Mucosa of descending colon (tissue), 3 donors: ENCODE results near the gene EWSR1. TPM values are rescaled to one million over a fixed set of nuclear protein-coding genes. Genes with fewer than 3 reads are reported as not detected.

Source experiments
- ATAC-seq: fragments of 200-7000 bp; cut with Tn5 transposase; one replicate; pipeline ENCODE4 v1.9.1; 2020; ENCODE audit warnings: mild to moderate bottlenecking, moderate library complexity
- DNase-seq, 3 donors: peaks; one replicate each; pipeline ENCODE4 v3.0.0-alpha.2; 2020
- H3K36me3 ChIP-seq: fragments of 200-600 bp; one replicate; pipeline ENCODE4 v1.8.0; 2021; ENCODE audit warnings: low read depth, mild to moderate bottlenecking
- H3K4me1 ChIP-seq: fragments of 200-600 bp; one replicate; pipeline ENCODE4 v1.8.0; 2021; ENCODE audit warnings: low read depth, mild to moderate bottlenecking
- H3K4me3 ChIP-seq: fragments of 200-600 bp; one replicate; pipeline ENCODE4 v1.8.0; 2021; ENCODE audit warnings: mild to moderate bottlenecking
- H3K9me3 ChIP-seq: fragments of 200-600 bp; one replicate; pipeline ENCODE4 v1.8.0; 2021; ENCODE audit warnings: mild to moderate bottlenecking
- CTCF ChIP-seq: fragments of 200-600 bp; IDR thresholded peaks from one replicate; pipeline ENCODE4 v1.8.0; 2022; ENCODE audit warnings: antibody characterized with exemption, mild to moderate bottlenecking
- intact Hi-C, 2 donors: fragments of 100-400 bp; cut with DNase I in 1 of 2; cut with micrococcal nuclease in 1 of 2; formaldehyde crosslinking; loops; one replicate each; pipeline versions ENCODE4 v1.11.0 to v1.11.1; 2022; cut with DNase I, micrococcal nuclease
- total RNA-seq, 3 donors: library from RNA; stranded (reverse); fragmentation: NEBNext Ultra II Directional in 2 of 3; extraction: Animal tissue kit (Norgen Biotek cat#: 25700) in 2 of 3; gene quantifications; one replicate each; pipeline versions ENCODE4 v1.2.1 to v1.2.4, GENCODE V29; 2021 to 2023
- donor health status: DM: no; HTN: no; CAD: no; lungs with moderate emphysema.
- donor health status: DM: no; HTN: no; CAD: no.
- donor health status: DM: no; HTN: yes; CAD: no.

Gene EWSR1
- total RNA-seq, 3 donors from 2014 or later: 176 to 227 (median 179) TPM

DNA sequence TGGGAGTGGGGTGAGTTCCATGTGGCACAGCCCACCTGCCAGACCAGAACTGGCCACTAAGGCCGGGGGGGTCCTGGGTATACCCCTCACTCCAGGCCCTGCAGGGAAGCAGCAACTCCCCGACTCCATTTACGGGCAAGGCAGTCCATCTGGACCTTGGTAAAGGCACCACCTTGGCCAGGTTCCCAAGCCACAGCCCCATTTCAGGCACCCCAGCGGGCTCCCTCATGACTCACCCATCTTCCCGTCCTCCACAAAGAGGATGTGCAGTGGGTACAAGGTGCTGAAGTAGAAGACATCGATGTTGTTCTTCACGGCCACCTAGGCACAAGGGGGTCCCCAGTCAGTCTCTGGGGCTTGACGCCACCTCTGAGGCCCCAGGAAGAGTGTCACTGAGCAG, 63.1 kb downstream of the EWSR1 start:
- no peaks in the 10 kb centered on the region for H3K9me3 ChIP-seq
- peaks cover 3% of the 10 kb centered on the region for H3K36me3 ChIP-seq
- no peak for TF ChIP-seq CTCF
- intact Hi-C loops: no loop called here
- DNase-seq (no peak), ATAC-seq (no peak)
- H3K4me1 ChIP-seq: no peaks in the 10 kb centered on the region
- no peak overlapping the region for H3K4me3 ChIP-seq

DNA sequence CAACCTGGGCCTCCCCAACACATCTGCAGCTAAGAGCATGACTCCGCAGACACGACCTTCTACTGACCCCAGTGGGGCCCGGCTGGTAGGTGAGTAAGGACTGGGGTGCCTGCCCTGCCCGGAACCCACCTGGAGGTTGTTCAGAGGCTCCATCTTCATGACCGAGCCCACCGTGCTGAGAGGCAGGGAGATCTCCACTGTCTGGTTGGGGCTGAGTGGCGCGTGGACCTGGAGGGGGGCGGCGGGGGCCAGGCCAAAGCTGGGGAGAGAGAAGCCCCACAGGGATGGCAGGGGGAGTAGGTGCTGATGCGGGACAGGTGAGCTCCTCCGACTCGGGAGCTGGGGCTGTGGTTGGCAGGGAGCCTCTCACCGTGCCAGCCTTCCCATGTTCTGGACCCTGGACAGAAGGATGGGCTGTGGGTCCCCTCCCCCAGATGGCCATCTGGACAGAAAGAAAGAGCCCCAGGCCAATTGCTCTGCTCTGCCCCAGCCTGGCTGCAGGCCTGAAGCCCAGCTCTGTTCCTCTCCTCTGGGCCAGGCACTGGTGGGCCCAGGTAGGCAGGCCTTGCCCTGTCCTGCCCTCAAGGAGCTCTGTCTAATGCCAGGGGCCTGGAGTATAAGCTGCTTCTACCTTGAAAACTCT, 63.7 kb downstream of the EWSR1 start:
- ATAC-seq: no peak
- no peak for TF ChIP-seq CTCF
- no peaks in the 10 kb centered on the region for H3K4me1 ChIP-seq
- peaks cover 3% of the 10 kb centered on the region for H3K36me3 ChIP-seq
- DNase-seq: peak in 1 of 3 donors; percentile 31
- no peak overlapping the region for H3K4me3 ChIP-seq
- no peaks in the 10 kb centered on the region for H3K9me3 ChIP-seq
- intact Hi-C loops: no loop called here

GRCh38 chr22:29332886-29333496, 64.9 kb downstream of the EWSR1 start:
- no peak overlapping the region for H3K4me3 ChIP-seq
- peaks cover 4% of the 10 kb centered on the region for H3K36me3 ChIP-seq
- ATAC-seq (no peak), DNase-seq (no peak)
- H3K9me3 ChIP-seq: no peaks in the 10 kb centered on the region
- H3K4me1 ChIP-seq: no peaks in the 10 kb centered on the region
- intact Hi-C loops: no loop called here
- TF ChIP-seq CTCF: no peak

GRCh38 chr22:29334148-29334547, 66.1 kb downstream of the EWSR1 start:
- DNase-seq: peak in 1 of 3 donors; percentile 32
- Histone ChIP-seq H3K4me1 (no peaks in the 10 kb centered on the region), H3K36me3 (peaks cover 4% of the 10 kb centered on the region), H3K4me3 (no peak overlapping the region), H3K9me3 (no peaks in the 10 kb centered on the region)
- TF ChIP-seq CTCF: no peak
- ATAC-seq: no peak
- intact Hi-C loops: no loop called here

DNA sequence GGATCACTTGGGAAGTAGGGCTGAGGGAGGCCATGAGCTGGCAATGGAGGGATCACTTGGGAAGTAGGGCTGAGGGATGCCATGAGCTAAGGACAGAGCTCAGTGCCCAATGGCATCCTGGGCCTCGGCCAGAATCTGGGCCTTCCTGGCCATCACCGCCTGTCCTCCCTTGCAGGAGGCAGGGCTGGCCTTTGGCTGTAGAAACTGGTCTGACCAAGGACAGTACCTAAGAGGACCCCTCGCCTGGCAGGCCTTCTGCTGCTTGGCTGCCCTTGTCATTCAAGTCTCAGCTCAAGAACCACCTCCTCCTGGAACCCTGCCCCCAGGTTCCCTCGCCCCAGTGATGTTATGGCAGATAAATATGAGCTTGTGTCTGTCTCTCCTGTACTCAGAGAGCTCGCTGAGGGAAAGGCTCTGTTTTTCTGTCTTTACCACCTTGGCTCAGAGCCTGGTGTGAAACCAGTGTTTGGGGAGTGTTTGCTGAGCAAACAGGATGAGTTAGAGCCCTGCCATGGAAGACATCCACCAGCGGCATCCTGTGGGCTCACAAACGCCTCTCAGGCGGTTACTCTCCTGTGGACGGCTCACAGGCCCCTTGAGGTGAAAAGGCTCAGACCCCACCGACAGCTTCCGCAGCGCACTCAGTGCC, 66.8 kb downstream of the EWSR1 start:
- TF ChIP-seq CTCF: no peak
- no peak for ATAC-seq
- Histone ChIP-seq H3K9me3 (no peaks in the 10 kb centered on the region), H3K36me3 (peaks cover 4% of the 10 kb centered on the region), H3K4me1 (no peaks in the 10 kb centered on the region), H3K4me3 (no peak overlapping the region)
- intact Hi-C loops: no loop called here
- peak in 1 of 3 donors; percentile 37 for DNase-seq
